NCI-H2196 (cell line): ENCODE results near the gene CUL1.

Source experiments
- DNase-seq: peaks from one replicate; lab custom pipeline; 2025; ENCODE audit not compliant: unreplicated experiment; lab: John Stamatoyannopoulos, UW

Gene CUL1

DNA sequence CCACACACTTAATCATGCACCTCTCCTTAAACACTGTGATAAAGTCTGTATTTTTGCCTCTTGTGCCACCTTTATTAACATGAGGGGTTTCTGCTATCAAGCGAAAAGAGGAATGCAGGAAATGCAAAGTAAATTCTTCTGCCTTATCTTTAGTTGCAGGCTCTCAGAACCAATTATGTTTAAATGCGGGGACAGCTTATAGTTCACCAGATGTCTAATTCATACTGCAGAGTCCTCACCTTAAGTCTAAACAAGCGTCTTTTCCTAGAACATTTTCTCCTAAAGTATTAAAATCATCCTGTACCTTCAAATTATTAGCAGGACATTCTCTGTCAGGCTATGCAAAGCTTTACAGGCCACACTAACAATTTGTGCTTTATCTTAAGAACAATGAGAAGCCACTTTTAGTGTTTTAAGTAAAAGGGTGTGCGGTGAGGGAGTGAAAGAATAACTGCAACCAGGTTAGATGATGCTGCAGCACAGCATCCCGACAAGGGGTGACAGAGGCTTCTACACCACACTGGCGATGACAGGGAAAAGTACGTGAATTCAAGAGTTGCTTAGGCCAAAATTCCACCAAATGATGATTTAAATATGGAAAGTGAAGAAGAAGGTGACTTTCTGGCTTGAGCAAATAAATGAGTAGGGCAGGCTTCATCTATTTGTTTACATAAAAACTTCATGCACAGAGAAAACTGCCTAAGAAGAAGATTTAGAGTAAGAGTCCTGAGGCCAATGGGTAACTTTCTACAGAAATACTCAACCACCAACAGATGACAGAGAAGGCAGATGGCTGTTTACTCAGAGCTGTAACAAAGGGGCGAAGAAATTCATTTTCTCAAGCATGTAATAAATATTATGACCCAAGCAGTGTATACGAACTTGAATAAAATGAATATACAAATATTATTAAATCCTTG, 149.4 kb downstream of the CUL1 start:
- no peak for DNase-seq

DNA sequence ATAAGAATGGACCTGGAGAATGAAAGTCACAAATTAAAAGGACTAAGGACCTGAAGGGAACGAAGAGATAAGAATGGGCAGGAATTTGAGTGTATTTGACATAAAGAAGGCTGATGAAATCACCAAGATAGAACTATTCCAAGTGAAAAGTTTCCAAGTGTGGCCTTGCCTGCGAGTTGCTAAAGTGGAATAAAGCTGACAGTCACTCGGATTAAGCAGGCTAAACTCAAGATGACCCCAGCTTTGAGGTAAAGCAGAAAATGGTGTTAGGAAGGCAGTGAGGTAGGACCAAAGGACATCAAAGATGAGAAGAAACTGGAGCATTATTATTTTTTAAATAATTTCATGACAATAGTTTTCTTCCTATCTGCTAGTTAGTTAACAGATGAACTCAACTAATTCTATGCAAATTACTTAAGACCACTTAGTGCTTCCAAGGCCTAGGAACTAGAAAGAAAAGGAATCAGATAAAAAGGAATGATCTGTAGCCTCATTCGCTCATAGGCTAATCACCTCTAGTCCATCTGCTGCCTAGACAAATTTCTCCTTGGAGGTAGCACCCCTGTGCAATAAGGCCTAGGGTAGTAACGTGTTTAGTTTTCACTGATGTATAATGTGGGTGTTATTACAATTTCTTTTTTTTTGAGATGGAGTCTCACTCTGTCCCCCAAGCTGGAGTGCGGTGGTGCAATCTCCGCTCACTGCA, 150.8 kb downstream of the CUL1 start:
- DNase-seq: no peak

DNA sequence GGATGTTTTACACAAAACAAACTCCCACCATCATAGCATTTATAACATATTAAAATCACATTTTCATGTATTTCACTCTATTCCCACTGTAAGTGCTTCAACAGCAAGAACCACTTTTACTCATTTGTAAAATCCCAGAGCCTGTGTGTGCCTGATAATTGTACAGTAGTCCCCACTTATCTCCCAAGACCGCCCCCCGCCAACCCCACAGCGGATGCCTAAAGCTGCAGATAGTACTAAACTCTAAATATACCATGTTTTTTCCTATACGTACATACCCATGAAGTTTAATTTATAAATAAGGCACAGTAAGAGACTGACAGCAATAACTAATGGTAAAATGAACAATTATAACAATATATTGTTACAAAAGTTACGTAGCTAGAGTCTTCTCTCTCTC, 151.9 kb downstream of the CUL1 start:
- no peak for DNase-seq
